CMK (cell line): ENCODE results near the gene ICA1.
"Not testable (repeated sequence)": the region's sequence is repeated elsewhere in the genome, so short reads cannot be mapped to it uniquely, and the experiment has no call there.

Experiments
- DNase-seq: peaks from one replicate; pipeline ENCODE4 v3.0.0-alpha.2; 2010; ENCODE audit warnings: low read depth

Gene ICA1

GRCh38 chr7:8263048-8263447 is 1.1 kb upstream of the ICA1 start:
- no peak for DNase-seq

- no peak for DNase-seq
Observed at GRCh38 chr7:8260871-8261694, 884 bp downstream of the ICA1 start.

GRCh38 chr7:8259586-8260222 is 2.3 kb downstream of the ICA1 start:
- no peak for DNase-seq

GRCh38 chr7:8258734-8259133 is 3.2 kb downstream of the ICA1 start:
- DNase-seq: no peak

- DNase-seq: no peak
Observed at GRCh38 chr7:8258166-8258565, 3.8 kb downstream of the ICA1 start.

GRCh38 chr7:8255680-8256655 is 6.0 kb downstream of the ICA1 start:
- DNase-seq: no peak

- DNase-seq: no peak
Observed at GRCh38 chr7:8254667-8255066, 7.3 kb downstream of the ICA1 start.

GRCh38 chr7:8254215-8254614 is 7.8 kb downstream of the ICA1 start:
- no peak for DNase-seq

GRCh38 chr7:8251195-8251594 is 10.8 kb downstream of the ICA1 start:
- DNase-seq: no peak

GRCh38 chr7:8250547-8250946 is 11.4 kb downstream of the ICA1 start:
- DNase-seq: no peak

GRCh38 chr7:8249121-8249520 is 12.8 kb downstream of the ICA1 start:
- DNase-seq: no peak

- no peak for DNase-seq
Observed at GRCh38 chr7:8246020-8246419, 15.9 kb downstream of the ICA1 start.

- DNase-seq: not testable (repeated sequence)
Observed at GRCh38 chr7:8245032-8245431, 16.9 kb downstream of the ICA1 start.

- DNase-seq: not testable (repeated sequence)
Observed at GRCh38 chr7:8243059-8243458, 18.9 kb downstream of the ICA1 start.

- DNase-seq: not testable (repeated sequence)
Observed at GRCh38 chr7:8239702-8240362, 22.1 kb downstream of the ICA1 start.

- DNase-seq: no peak
Observed at GRCh38 chr7:8236780-8237407, 25.1 kb downstream of the ICA1 start.

GRCh38 chr7:8232999-8233847 is 28.7 kb downstream of the ICA1 start:
- no peak for DNase-seq

GRCh38 chr7:8229927-8230326 is 32.0 kb downstream of the ICA1 start:
- no peak for DNase-seq

GRCh38 chr7:8228766-8229674 is 32.9 kb downstream of the ICA1 start:
- no peak for DNase-seq
